ENCODE data around the gene DOLK.
A peak's percentile ranks its signal among the peaks of the same experiment; 100 is the strongest.

DOLK gene

DNA sequence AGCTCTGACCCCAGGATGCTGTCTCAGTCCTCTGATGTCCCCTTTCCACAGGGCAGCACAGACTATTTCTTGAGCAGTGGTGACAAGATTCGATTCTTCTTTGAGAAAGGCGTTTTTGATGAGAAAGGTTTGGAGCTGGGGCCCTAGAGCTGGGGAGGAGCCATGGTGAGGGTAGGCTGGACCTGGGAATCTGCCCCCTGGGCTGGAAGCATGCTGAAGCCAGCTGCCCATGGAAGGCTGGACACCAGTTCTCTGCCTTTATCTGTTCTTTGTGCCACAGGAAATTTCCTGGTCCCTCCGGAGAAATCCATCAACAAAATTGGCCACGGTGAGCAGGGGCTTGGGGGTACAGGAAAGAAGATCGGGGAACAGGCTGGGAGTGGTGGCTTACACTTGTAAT, 13.7 kb downstream of the DOLK start:
- DNase-seq (ENCODE audit: low read depth in 3 of 3): no peak

DNA sequence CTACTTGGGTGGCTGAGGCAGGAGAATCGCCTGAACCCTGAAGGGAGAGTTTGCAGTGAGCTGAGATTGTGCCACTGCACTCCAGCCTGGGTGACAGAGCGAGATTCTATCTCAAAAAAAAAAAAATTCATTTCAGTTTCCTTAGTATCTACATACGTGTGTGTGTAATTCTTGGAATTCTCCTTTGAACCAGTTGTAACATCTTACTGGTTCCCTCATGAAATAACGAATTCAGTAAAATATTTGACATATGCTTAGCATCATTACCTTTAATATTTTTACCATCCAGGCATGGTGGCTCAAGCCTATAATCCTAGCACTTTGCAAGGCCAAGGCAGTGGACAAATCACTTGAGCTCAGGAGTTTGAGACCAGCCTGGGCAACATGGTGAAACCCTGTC, 17.8 kb downstream of the DOLK start:
- DNase-seq (ENCODE audit: low read depth in 3 of 3): no peak

DNA sequence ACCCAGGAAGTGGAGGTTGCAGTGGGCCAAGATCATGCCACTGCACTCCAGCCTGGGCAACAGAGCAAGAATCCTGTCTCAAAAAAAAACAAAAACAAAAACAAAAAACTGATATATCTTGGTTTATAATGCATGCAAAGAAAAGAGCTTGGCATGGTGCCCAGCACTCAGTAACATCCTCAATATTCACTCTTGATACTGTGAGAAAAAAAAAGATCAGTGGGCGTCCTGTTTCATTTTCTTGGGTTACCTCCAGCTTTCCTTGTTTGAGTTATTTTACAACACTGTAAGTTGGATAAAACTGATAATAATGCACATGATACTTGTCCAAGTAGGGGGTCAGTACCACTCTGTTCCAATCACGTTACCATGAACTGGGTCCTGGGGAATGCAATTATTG, 18.8 kb downstream of the DOLK start:
- DNase-seq (ENCODE audit: low read depth in 3 of 3): no peak

DNA sequence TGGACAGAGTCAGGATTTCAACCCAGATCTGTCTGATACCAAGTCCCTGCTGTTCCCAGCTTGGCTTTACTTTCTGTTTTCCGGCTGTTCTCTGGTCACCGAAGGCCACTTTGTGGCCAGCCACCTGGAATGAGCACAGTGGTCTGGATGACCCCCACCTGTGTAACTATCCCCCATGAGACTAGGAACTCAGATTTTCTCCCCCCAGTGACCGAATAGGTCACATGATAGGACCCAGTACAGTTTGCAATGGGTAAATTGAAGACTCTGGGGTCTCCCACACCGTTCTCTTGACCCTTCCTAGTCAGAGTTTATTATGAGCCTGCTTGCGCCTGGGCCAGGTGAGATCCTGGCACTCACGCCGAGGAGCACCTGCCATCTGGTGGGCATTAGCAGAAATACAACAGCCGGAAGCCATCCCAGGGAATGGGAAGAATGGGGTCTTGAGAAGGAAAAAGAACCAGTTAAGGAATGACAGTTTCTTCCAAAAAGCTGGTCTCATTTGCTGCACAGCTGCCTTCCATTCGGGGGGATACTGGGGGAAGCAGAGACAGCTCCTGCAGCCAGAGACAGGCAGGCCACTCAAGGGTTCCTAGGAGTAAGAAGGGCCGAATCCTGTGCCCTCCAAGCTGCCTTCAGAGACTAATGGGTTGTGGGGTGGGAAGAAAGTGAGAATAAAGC, 19.5 kb downstream of the DOLK start:
- DNase-seq (ENCODE audit: low read depth in 3 of 3): peak in 1 of 3 experiments; percentile 46

DNA sequence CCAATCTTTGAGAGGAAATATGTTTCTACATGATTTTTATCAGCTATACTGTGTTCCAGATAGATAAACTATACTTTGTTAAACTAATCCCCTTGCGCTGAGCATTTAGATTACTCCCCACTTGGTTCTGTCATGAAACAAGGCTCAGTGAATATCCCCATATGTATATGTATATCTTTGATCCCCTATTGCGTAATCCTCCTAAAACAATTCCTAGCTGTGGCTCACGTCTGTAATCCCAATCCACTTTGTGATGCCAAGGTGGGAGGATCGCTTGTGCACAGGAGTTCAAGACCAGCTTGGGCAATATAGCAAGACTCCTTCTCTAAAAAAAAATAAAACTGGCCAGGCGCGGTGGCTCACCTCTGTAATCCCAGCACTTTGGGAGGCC, 23.9 kb downstream of the DOLK start:
- no peak for DNase-seq (ENCODE audit: low read depth in 3 of 3)

DNA sequence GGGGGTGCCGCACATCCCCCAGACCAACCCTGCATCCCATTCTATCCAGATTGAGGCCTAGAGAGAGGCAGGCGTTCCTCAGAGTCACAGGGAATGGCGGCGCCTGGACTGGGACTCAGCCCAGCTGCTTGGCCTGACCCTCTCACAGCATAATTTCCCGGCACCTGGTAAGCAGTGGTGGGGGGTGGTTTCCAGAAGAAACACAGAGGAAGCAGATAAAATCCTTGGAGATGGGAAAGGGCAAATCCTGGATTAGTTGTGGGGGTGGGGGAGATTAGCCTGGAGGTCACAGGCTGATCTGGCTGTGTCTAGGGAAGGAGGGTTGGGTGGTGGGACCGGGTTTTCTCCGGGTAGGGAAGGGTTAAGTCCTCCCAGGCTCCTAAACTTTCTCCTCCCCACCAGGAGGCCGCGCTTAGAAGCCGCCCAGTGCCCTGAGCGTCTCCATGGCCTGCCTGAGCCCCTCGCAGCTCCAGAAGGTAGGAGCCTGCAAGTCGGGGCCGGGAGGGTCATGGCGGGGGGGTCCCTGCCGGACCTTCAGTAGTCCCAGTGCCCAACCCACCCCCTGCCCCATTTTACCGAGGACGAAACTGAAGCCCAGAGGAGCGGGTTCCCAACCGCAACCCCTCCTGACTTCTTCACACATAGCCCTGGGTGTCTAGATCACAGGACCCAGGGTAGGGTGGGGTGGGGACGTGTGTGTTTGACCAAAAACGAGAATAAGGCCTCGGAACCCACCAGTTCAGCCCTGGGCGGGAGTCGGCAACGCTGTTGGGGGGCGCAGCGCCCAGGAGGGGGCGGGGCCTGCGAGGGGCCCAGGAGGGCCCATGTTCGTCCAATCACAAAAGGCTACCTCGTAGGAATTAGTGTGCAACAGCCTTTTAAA, 25.3 kb downstream of the DOLK start:
- no peak for DNase-seq (ENCODE audit: low read depth in 3 of 3)

DNA sequence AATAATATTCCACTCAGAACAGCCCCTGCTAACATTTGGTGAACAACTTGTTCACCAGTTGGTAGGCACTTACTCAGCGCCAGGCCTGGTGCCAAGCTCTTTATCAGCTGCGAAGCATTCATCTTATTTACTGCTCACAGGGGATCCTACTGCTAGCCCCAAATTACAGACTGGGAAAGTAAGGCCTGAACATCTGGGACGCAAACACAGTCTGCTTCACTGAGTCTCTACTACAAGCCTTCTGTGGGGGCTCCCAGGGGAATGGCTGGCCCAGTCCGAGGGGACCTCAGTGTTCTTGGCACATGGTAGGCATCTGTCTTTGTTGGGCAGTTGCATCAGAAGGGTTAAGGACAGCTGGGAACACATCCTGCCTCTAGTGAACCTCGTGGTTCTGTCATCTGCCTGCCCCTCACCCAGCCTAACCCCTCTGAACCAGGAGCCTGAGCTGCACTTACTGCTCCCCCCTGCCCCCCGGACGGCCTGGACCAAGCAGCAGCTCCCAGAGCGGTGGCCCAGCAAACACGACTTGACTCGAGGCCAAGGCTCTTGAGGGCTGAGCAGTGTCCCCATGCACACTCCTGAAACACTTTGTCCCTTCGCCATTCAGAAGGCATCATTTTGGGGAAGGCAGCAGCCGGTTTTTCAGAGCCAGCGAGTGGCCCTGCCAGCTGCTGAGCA, 26.9 kb downstream of the DOLK start, which contains the start of gene PHYHD1:
PHYHD1 (plus strand) TSS at position 602 of the 678 bp plus-strand sequence. CDS start 1,342 bp downstream, outside the sequence.
- no peak for DNase-seq (ENCODE audit: low read depth in 3 of 3)

DNA sequence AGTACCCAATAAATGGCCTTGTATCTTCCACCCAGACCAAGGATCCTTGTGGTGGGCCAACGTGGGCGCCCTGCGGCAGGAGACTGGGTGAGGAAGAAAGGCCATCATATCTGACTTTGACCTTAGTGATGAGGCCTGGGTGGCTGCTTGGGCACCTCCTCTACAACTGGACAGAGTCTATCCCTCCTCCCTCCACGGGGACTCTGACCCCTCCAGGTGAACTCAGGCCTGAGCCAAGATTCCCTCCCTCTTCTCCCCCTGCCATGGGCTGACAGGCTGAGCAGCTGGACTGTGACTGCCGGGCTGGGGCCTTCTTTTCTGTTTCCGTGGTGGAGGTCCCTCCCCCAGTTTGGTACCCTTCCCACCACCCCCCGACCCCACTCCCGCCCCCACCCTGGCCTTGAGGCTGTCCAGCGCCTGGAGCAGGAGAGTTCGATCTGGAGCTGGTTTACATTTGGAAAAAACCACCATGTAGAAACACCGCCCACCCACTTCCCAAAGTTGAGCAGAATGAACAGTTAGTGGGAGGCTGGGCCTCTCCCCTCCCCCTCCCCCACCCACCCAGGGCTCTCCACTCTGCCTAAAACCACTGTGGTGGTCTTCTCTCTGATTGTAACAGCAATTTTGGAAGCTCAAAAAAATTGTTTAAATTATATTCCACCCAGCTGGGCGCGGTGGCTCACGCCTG, 27.9 kb downstream of the DOLK start:
- DNase-seq (ENCODE audit: low read depth in 3 of 3): no peak

DNA sequence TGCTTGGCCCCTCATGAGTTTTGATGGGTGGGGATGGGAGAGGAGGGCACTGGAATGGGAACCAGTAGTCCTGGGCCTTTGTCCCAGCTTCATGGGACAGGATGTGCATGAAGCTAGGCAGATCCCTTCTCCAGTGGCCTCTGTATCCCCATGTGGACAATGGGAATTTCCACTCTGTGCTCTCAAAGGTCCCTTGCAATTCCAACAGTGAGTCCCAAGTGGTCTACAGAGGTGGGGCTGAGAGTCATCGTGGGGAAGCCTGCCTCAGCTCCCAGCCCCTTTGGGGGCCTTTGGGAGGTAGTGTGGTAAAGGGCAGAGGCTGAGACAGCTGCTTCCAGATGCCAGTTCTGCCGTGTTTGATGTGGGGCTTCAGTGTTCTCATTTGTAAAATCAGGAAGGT, 28.5 kb downstream of the DOLK start:
- no peak for DNase-seq (ENCODE audit: low read depth in 3 of 3)

DNA sequence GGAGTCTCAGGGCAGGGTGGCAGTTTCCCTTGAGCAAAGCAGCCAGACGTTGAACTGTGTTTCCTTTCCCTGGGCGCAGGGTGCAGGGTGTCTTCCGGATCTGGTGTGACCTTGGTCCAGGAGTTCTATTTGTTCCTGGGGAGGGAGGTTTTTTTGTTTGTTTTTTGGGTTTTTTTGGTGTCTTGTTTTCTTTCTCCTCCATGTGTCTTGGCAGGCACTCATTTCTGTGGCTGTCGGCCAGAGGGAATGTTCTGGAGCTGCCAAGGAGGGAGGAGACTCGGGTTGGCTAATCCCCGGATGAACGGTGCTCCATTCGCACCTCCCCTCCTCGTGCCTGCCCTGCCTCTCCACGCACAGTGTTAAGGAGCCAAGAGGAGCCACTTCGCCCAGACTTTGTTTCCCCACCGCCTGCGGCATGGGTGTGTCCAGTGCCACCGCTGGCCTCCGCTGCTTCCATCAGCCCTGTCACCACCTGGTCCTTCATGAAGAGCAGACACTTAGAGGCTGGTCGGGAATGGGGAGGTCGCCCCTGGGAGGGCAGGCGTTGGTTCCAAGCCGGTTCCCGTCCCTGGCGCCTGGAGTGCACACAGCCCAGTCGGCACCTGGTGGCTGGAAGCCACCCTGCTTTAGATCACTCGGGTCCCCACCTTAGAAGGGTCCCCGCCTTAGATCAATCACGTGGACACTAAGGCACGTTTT, 30.1 kb downstream of the DOLK start:
- DNase-seq (ENCODE audit: low read depth in 3 of 3): no peak

DNA sequence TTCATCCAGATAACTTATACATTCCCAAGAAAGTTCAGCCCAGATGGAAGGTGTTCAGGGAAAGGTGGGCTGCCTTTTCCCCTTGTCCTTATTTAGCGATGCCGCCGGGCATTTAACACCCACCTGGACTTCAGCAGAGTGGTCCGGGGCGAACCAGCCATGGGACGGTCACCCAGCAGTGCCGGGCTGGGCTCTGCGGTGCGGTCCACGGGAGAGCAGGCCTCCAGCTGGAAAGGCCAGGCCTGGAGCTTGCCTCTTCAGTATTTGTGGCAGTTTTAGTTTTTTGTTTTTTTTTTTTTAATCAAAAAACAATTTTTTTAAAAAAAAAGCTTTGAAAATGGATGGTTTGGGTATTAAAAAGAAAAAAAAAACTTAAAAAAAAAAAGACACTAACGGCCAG, 30.7 kb downstream of the DOLK start:
- DNase-seq (ENCODE audit: low read depth in 3 of 3): no peak

DNA sequence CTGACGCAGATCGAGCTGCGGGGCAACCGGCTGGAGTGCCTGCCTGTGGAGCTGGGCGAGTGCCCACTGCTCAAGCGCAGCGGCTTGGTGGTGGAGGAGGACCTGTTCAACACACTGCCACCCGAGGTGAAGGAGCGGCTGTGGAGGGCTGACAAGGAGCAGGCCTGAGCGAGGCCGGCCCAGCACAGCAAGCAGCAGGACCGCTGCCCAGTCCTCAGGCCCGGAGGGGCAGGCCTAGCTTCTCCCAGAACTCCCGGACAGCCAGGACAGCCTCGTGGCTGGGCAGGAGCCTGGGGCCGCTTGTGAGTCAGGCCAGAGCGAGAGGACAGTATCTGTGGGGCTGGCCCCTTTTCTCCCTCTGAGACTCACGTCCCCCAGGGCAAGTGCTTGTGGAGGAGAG, 31.2 kb downstream of the DOLK start:
- no peak for DNase-seq (ENCODE audit: low read depth in 3 of 3)

DNA sequence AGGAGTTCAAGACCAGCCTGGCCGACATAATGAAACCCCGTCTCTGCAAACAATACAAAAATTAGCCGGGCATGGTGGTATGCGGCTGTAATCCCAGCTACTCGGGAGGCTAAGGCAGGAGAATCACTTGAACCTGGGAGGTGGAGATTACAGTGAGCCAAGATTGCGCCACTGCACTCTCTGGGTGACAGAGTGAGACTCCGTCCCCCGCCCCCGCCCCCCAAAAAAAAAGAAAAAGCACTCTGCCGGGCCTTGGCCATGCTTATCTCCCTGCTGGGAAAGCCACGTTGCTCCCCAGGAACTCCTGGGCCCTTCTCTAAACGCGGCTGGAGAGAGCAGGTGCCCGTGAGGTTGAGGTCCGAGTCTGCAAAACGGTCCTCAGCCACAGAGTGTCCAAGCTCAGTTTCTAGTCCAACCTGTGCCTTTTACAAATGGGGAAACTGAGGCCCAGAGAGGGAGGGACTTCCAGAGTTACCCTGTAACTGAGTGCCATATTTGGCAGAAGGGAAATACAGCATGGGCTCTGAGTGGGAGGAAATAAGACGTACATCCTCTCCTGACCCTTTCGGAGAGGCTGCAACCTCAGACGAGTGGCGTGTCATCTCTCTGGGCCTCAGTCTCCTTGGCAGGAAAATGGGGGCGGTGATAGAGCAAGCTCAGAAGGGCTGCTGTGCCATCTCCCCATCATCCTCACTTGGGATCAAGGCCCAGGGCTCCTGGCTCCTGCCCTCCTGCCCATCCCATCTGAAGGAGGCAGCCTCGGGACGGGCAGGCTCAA, 33.2 kb downstream of the DOLK start:
- no peak for DNase-seq (ENCODE audit: low read depth in 3 of 3)

DNA sequence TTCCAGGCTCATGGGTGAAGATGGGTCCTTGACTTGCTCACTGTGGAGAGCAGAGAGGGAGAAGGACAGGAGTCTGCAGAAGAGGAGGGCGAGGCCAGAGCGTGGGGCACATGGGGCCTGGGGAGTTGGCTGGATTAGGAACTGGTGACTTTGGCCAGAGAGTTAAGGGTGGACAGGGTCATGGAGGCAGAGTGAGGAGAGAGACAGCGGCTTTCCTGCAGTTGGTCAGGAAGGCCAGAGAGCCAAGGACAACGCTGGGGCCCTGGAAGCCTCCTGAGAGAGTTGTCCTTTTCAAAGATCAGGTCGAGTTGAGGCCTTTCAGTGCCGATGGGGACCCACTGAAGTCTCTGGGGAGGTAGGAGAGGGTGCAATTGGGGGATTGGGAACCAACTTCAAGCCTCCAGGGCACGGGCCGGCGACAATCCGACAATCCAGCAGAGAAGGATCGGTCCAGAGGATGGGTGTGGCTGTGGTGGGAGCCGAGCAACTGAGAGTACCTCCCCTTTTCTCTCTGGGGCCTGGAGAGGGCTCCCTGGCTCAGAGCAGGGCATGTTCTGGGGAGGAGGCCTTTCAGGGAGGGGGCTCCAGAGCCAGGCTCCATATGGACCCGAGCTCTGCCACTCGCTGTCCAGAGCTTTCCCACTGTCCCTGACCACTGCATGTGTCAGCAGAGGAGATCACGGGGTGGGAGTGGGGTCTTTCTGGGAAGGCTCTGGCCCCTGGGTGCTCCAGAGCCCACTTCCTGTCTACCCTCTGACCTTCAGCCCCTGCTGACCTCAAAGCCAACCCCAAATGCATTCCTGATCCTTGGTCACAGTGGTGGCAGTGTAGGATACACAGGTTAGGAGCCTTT, 34.1 kb downstream of the DOLK start:
- no peak for DNase-seq (ENCODE audit: low read depth in 3 of 3)

DNA sequence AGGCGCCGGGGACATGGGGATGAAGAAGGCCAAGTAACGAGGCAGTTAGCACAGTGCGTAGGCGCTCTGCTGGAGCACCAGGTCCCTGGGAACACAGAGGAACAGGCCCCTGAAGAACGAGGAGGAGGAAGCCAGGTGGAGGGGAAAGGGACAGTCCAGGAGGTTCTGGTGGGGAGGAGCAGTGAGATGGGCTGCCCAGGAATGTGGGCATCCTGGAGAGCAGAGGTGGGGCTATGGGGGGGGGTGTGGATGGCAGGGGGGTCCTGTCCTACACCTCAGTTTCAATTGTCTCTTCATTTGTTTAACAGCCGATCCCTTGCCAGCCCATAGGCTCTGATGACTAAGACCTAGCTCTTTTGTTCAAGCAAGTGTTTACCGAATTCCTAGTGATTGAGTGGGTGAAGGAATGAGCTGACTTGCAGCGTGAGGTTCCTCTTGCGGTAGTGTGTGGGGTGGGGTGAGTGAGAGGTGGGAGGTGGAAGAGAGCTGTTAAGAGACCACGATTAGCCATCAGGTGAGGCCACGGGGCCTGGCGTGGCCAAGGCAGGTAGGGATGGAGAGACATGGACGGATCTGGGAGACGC, 35.0 kb downstream of the DOLK start:
- no peak for DNase-seq (ENCODE audit: low read depth in 3 of 3)

DNA sequence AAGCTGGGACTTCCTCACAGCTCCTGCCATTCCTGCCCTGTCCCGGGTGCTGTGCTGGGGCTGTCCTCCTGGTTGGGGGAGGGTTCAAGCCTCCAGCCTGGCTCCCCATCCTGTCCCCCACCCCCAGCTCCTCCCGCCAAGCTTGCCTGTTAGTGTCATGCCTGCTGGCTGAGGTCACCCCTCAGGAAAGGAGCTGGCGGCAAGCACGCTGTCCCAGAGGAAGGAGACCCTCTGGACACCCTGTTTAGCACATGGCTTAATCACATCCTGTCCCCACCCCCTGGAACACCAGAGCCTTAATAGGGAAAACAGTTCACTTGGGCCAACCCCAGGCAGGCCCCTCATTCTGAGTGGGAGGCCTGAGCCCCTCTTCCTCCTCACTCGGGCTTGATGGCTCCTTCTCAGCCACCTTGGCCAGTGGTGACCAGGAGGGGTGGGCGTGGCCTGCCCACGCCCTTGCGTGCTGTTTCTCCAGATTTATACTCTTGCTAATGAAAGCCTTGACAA, 35.8 kb downstream of the DOLK start:
- no peak for DNase-seq (ENCODE audit: low read depth in 3 of 3)

DNA sequence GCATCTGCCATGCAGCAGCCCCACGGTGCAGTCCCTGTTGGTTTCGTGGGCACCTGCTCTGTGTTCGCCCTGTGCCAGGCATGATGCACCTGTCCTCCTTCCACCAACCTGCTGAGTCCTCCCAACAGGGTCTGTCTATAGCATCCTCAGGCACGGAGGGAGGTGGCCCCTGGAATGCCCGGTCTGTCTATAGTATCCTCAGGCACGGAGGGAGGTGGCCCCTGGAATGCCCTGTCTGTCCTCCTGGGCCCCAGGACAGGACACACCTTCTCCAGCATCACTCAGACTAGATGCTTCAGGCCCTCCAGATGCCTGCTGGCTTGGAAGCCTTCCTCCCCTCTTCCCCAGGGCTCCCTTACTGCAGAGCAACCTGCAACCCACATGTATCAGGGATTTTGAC, 36.5 kb downstream of the DOLK start:
- no peak for DNase-seq (ENCODE audit: low read depth in 3 of 3)

DNA sequence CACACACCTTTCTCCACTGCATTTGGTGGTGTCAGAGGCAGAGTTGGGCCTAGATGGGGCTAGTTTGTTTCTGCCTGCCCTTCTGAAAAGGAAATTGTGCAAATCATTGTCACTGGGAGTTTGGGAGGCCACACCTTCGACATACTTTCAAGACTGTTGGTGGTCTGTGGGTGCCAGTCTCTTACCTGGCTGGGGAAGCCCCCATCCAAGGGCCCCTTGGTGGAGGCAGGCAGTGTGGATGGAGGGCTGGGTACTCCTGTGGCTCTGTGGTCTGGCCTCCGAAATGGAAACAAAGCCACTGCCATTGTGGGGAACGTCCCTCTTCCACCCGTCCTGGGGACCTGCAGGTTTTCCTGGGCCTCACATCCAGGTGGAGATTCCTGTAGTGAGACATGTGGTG, 37.5 kb downstream of the DOLK start:
- no peak for DNase-seq (ENCODE audit: low read depth in 3 of 3)

DNA sequence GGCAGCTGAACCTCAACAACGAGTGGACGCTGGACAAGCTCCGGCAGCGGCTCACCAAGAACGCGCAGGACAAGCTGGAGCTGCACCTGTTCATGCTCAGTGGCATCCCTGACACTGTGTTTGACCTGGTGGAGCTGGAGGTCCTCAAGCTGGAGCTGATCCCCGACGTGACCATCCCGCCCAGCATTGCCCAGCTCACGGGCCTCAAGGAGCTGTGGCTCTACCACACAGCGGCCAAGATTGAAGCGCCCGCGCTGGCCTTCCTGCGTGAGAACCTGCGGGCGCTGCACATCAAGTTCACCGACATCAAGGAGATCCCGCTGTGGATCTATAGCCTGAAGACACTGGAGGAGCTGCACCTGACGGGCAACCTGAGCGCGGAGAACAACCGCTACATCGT, 39.0 kb downstream of the DOLK start:
- DNase-seq (ENCODE audit: low read depth in 3 of 3): no peak

Measured in stimulated activated CD4-positive, alpha-beta T cell treated with anti-CD3 and anti-CD28 coated beads, TNF-alpha, amount 100 ng/mL, for 4 hours (primary cell).